ENCODE results near the gene ADD2.

- TF ChIP-seq CTCF (IDR thresholded peaks at IDR 0.05; ENCODE audit: low read depth, low read length) (no peak), POLR2A (IDR thresholded peaks at IDR 0.05; ENCODE audit: extremely low read depth, insufficient read length) (no peak), MAX (IDR thresholded peaks at IDR 0.05; ENCODE audit: low read depth, low read length) (no peak), MYC (IDR thresholded peaks at IDR 0.05; ENCODE audit: low read depth, low read length) (no peak)
Measured at GRCh38 chr2:70723286-70723885, 44.6 kb downstream of the ADD2 start.

Measured in NB4 (cell line).